ENCODE measurements around the gene SNX27. TPM values are rescaled to one million over a fixed set of nuclear protein-coding genes. Genes with fewer than 3 reads are reported as not detected.
"Not testable (repeated sequence)": the region's sequence is repeated elsewhere in the genome, so short reads cannot be mapped to it uniquely, and the experiment has no call there.

Gene SNX27
- total and polyA plus RNA-seq, 2 donors: 6.5 to 9.2 TPM

DNA sequence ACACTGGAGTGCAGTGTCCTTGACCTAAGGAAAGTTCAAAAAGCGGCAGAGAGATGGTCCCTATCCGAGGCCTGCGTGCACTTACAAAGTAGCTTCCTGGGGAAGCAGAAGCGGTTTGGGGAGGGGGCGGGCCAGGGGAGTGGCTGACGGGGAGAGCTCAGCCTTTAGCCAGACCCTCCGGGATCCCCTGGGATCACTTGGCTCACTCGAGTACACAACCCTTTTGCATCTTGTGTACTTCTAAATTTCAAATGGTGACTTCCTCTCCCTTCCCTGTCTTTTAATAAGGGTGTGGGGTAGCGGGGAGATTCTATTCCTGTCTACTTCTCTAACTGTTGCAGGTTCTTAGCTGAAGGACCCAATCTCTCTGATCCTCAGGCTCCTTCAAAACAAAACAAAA is 18.1 kb upstream of the SNX27 start:
- WGBS: 8% methylated on average over 9 of the region's 9 CpGs

DNA sequence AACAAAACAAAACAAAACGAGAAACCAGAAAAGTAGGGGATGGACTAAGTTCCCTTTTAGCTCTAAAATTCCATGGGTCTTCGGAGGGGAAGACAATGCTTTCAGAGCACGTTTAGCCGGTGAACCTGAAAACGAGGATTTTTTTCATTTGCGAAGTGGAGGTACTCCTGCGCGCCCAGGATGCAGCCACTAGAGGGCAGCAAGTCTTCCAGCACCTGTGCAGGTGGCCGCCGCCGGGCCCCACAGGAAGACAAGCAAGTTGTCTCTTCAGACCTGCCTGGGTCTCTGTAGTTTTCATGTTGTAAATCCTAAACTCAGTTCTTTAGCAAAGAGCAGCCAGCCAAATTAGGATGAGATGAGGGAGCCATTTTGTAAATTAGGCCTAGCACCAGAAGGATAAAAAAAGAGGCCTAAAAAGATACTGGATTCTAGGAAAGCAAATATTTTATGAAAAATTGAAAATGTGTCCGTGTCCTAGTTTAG is 17.7 kb upstream of the SNX27 start:
- Histone ChIP-seq H3K4me3 (ENCODE audit: low read length in 2 of 2) (peak overlapping the region in 1 of 2 donors; percentile 1), H3K27me3 (ENCODE audit: control insufficient read depth in 2 of 2, insufficient read depth in 1 of 2, low read length in 1 of 2) (no peaks in the 10 kb centered on the region), H3K9me3 (ENCODE audit: control insufficient read depth in 2 of 2, insufficient read depth in 1 of 2, low read length in 1 of 2) (no peaks in the 10 kb centered on the region), H3K27ac (ENCODE audit: low read depth in 1 of 2, low read length in 1 of 2) (peak overlapping the region in 1 of 2 donors; percentile 40), H3K36me3 (ENCODE audit: control insufficient read depth in 2 of 2, insufficient read depth in 2 of 2, low read length in 1 of 2) (no peaks in the 10 kb centered on the region), H3K4me1 (ENCODE audit: control insufficient read depth in 2 of 2, insufficient read depth in 2 of 2, low read length in 2 of 2) (peaks cover 0 to 13% of the 10 kb centered on the region in 2 donors)
- WGBS: 8% methylated on average over 12 of the region's 12 CpGs
- DNase-seq (ENCODE audit: low read depth in 6 of 9, low spot score in 9 of 9): peak; percentile 61 to 93 (median 84)

More for the DNA sequence above, 18.1 kb upstream of the SNX27 start:
- H3K27ac ChIP-seq (ENCODE audit: low read depth in 1 of 2, low read length in 1 of 2): no peak overlapping the region
- H3K36me3 ChIP-seq (ENCODE audit: control insufficient read depth in 2 of 2, insufficient read depth in 2 of 2, low read length in 1 of 2): no peaks in the 10 kb centered on the region
- peak in 1 of 9 donors; percentile 6 for DNase-seq (ENCODE audit: low read depth in 6 of 9, low spot score in 9 of 9)
- H3K27me3 ChIP-seq (ENCODE audit: control insufficient read depth in 2 of 2, insufficient read depth in 1 of 2, low read length in 1 of 2): no peaks in the 10 kb centered on the region
- no peaks in the 10 kb centered on the region for H3K9me3 ChIP-seq (ENCODE audit: control insufficient read depth in 2 of 2, insufficient read depth in 1 of 2, low read length in 1 of 2)
- H3K4me3 ChIP-seq (ENCODE audit: low read length in 2 of 2): peak overlapping the region in 1 of 2 donors; percentile 1
- peaks cover 0 to 13% of the 10 kb centered on the region in 2 donors for H3K4me1 ChIP-seq (ENCODE audit: control insufficient read depth in 2 of 2, insufficient read depth in 2 of 2, low read length in 2 of 2)

GRCh38 chr1:151596166-151596953 is 15.5 kb upstream of the SNX27 start:
- H3K27me3 ChIP-seq (ENCODE audit: control insufficient read depth in 2 of 2, insufficient read depth in 1 of 2, low read length in 1 of 2): no peaks in the 10 kb centered on the region
- DNase-seq (ENCODE audit: low read depth in 6 of 9, low spot score in 9 of 9): no peak
- no peak overlapping the region for H3K27ac ChIP-seq (ENCODE audit: low read depth in 1 of 2, low read length in 1 of 2)
- no peaks in the 10 kb centered on the region for H3K36me3 ChIP-seq (ENCODE audit: control insufficient read depth in 2 of 2, insufficient read depth in 2 of 2, low read length in 1 of 2)
- H3K4me3 ChIP-seq (ENCODE audit: low read length in 2 of 2): no peak overlapping the region
- H3K4me1 ChIP-seq (ENCODE audit: control insufficient read depth in 2 of 2, insufficient read depth in 2 of 2, low read length in 2 of 2): peaks cover 0 to 13% of the 10 kb centered on the region in 2 donors
- no peaks in the 10 kb centered on the region for H3K9me3 ChIP-seq (ENCODE audit: control insufficient read depth in 2 of 2, insufficient read depth in 1 of 2, low read length in 1 of 2)
- WGBS: 97% methylated on average over 5 of the region's 5 CpGs

- not testable (repeated sequence) for DNase-seq (ENCODE audit: low read depth in 6 of 9, low spot score in 9 of 9); H3K9me3 ChIP-seq (ENCODE audit: control insufficient read depth in 2 of 2, insufficient read depth in 1 of 2, low read length in 1 of 2); H3K27me3 ChIP-seq (ENCODE audit: control insufficient read depth in 2 of 2, insufficient read depth in 1 of 2, low read length in 1 of 2); H3K36me3 ChIP-seq (ENCODE audit: control insufficient read depth in 2 of 2, insufficient read depth in 2 of 2, low read length in 1 of 2); H3K4me3 ChIP-seq (ENCODE audit: low read length in 2 of 2); H3K4me1 ChIP-seq (ENCODE audit: control insufficient read depth in 2 of 2, insufficient read depth in 2 of 2, low read length in 2 of 2); H3K27ac ChIP-seq (ENCODE audit: low read depth in 1 of 2, low read length in 1 of 2)
- 93% methylated on average over 5 of the region's 5 CpGs for WGBS
Measured at GRCh38 chr1:151602550-151602949, 9.3 kb upstream of the SNX27 start.

DNA sequence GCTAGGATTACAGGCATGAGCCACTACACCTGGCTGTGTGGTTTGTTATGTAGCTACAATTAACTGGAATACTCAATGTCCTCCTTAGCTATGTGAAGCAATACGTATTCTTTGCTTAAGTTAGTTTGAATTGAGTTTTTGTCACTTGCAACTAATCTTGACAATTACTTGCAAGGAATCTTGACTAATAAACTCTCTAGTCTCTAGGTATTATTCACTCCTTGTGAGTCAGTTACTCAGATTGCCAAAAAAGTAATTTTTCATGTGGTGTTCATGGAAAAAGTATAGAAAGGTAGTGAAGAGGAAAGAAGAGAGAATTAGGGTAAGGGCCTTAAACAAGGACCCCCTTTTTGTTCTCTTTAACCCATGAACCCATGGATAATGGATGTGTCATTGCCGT is 7.6 kb upstream of the SNX27 start:
- no peak overlapping the region for H3K27ac ChIP-seq (ENCODE audit: low read depth in 1 of 2, low read length in 1 of 2)
- no peak for DNase-seq (ENCODE audit: low read depth in 6 of 9, low spot score in 9 of 9)
- WGBS: 92% methylated on average over 2 of the region's 2 CpGs
- H3K9me3 ChIP-seq (ENCODE audit: control insufficient read depth in 2 of 2, insufficient read depth in 1 of 2, low read length in 1 of 2): no peaks in the 10 kb centered on the region
- no peak overlapping the region for H3K4me3 ChIP-seq (ENCODE audit: low read length in 2 of 2)
- H3K4me1 ChIP-seq (ENCODE audit: control insufficient read depth in 2 of 2, insufficient read depth in 2 of 2, low read length in 2 of 2): no peaks in the 10 kb centered on the region
- no peaks in the 10 kb centered on the region for H3K36me3 ChIP-seq (ENCODE audit: control insufficient read depth in 2 of 2, insufficient read depth in 2 of 2, low read length in 1 of 2)
- peaks cover 0 to 15% of the 10 kb centered on the region in 2 donors for H3K27me3 ChIP-seq (ENCODE audit: control insufficient read depth in 2 of 2, insufficient read depth in 1 of 2, low read length in 1 of 2)

DNA sequence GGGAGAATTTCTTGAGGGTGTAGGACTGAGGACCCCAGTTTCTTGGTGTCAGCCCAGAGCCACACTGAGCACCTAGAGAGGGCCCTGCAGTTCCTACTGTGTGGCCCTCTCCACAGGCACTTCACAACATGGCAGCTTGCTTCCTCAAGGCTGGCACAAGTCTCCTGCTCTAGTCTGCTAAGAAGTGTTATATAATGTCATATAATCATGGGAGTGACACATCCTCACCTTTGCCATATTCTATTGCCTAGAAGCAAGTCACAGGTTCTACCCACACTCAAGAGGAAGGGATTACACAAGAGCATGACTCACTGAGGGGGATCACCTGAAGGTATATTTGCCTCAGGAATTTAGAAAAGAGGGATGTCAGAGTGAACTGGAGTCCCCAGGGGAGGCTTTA is 5.5 kb upstream of the SNX27 start:
- Histone ChIP-seq H3K9me3 (ENCODE audit: control insufficient read depth in 2 of 2, insufficient read depth in 1 of 2, low read length in 1 of 2) (no peaks in the 10 kb centered on the region), H3K27me3 (ENCODE audit: control insufficient read depth in 2 of 2, insufficient read depth in 1 of 2, low read length in 1 of 2) (peaks cover 0 to 15% of the 10 kb centered on the region in 2 donors), H3K36me3 (ENCODE audit: control insufficient read depth in 2 of 2, insufficient read depth in 2 of 2, low read length in 1 of 2) (no peaks in the 10 kb centered on the region), H3K27ac (ENCODE audit: low read depth in 1 of 2, low read length in 1 of 2) (no peak overlapping the region), H3K4me1 (ENCODE audit: control insufficient read depth in 2 of 2, insufficient read depth in 2 of 2, low read length in 2 of 2) (peaks cover 0 to under 1% of the 10 kb centered on the region in 2 donors), H3K4me3 (ENCODE audit: low read length in 2 of 2) (no peak overlapping the region)
- DNase-seq (ENCODE audit: low read depth in 6 of 9, low spot score in 9 of 9): no peak

- Histone ChIP-seq H3K9me3 (ENCODE audit: control insufficient read depth in 2 of 2, insufficient read depth in 1 of 2, low read length in 1 of 2) (no peaks in the 10 kb centered on the region), H3K27me3 (ENCODE audit: control insufficient read depth in 2 of 2, insufficient read depth in 1 of 2, low read length in 1 of 2) (peaks cover 0 to 15% of the 10 kb centered on the region in 2 donors), H3K4me3 (ENCODE audit: low read length in 2 of 2) (no peak overlapping the region), H3K4me1 (ENCODE audit: control insufficient read depth in 2 of 2, insufficient read depth in 2 of 2, low read length in 2 of 2) (peaks cover 0 to 4% of the 10 kb centered on the region in 2 donors), H3K27ac (ENCODE audit: low read depth in 1 of 2, low read length in 1 of 2) (no peak overlapping the region), H3K36me3 (ENCODE audit: control insufficient read depth in 2 of 2, insufficient read depth in 2 of 2, low read length in 1 of 2) (no peaks in the 10 kb centered on the region)
- WGBS: 94% methylated on average over 3 of the region's 3 CpGs
- no peak for DNase-seq (ENCODE audit: low read depth in 6 of 9, low spot score in 9 of 9)
Measured at GRCh38 chr1:151606857-151607256, 5.0 kb upstream of the SNX27 start.

GRCh38 chr1:151610142-151610541 is 1.7 kb upstream of the SNX27 start:
- H3K9me3 ChIP-seq (ENCODE audit: control insufficient read depth in 2 of 2, insufficient read depth in 1 of 2, low read length in 1 of 2): no peaks in the 10 kb centered on the region
- no peak overlapping the region for H3K27ac ChIP-seq (ENCODE audit: low read depth in 1 of 2, low read length in 1 of 2)
- H3K4me1 ChIP-seq (ENCODE audit: control insufficient read depth in 2 of 2, insufficient read depth in 2 of 2, low read length in 2 of 2): peaks cover 5 to 12% of the 10 kb centered on the region in 2 donors
- H3K27me3 ChIP-seq (ENCODE audit: control insufficient read depth in 2 of 2, insufficient read depth in 1 of 2, low read length in 1 of 2): peaks cover 0 to 11% of the 10 kb centered on the region in 2 donors
- DNase-seq (ENCODE audit: low read depth in 6 of 9, low spot score in 9 of 9): no peak
- H3K36me3 ChIP-seq (ENCODE audit: control insufficient read depth in 2 of 2, insufficient read depth in 2 of 2, low read length in 1 of 2): no peaks in the 10 kb centered on the region
- 98% methylated on average over 3 of the region's 3 CpGs for WGBS
- H3K4me3 ChIP-seq (ENCODE audit: low read length in 2 of 2): no peak overlapping the region

DNA sequence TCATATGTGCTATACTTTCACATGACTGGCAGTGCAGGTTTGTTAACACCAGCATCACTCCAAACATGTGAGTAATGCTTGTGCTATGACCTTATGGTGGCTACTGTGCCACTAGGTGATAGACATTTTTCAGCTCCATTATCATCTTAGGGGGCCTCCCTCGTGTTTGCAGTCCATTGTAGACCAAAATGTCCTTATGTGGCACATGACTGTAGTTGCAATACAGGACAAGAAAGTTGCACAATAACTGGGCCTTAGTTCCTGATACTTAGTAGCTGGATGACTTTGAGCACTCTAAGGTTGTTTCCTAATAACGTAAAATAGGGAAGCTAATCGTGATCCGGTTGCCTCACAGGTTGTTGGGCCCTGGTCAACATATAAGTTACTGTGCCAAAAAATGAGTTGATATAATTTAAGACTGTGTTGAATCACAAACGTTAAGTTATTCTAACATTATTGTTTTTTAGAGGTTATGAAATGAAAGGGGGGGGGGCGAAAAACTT is 511 bp upstream of the SNX27 start:
- Histone ChIP-seq H3K9me3 (ENCODE audit: control insufficient read depth in 2 of 2, insufficient read depth in 1 of 2, low read length in 1 of 2) (no peaks in the 10 kb centered on the region), H3K27me3 (ENCODE audit: control insufficient read depth in 2 of 2, insufficient read depth in 1 of 2, low read length in 1 of 2) (peaks cover 0 to 9% of the 10 kb centered on the region in 2 donors), H3K27ac (ENCODE audit: low read depth in 1 of 2, low read length in 1 of 2) (no peak overlapping the region), H3K4me3 (ENCODE audit: low read length in 2 of 2) (peak overlapping the region in 1 of 2 donors; percentile 79), H3K4me1 (ENCODE audit: control insufficient read depth in 2 of 2, insufficient read depth in 2 of 2, low read length in 2 of 2) (peaks cover 5 to 12% of the 10 kb centered on the region in 2 donors), H3K36me3 (ENCODE audit: control insufficient read depth in 2 of 2, insufficient read depth in 2 of 2, low read length in 1 of 2) (no peaks in the 10 kb centered on the region)
- peak in 3 of 9 donors; percentile 4 to 37 (median 5) for DNase-seq (ENCODE audit: low read depth in 6 of 9, low spot score in 9 of 9)
- WGBS: 21% methylated on average over 6 of the region's 6 CpGs
